Stimulated activated memory B cell treated with anti-CD40 and anti-IgM and Interleukin-4, amounts not matched to agents 10 μg/mL and 1 μg/mL and 100 μg/mL, for 72 hours (primary cell): ENCODE data around the gene KCP.

Experiments used
- ATAC-seq: fragments of 150-1000 bp; cut with Tn5 transposase; 2 replicates; pipeline ENCODE4 v1.10.0; 2021
- H3K27ac Mint-ChIP-seq: one replicate; pipeline ENCODE4 v1.8.0; 2022; ENCODE audit warnings: mild to moderate bottlenecking, mixed read lengths
- H3K27me3 Mint-ChIP-seq: one replicate; pipeline ENCODE4 v1.8.0; 2022; ENCODE audit warnings: mixed read lengths
- H3K36me3 Mint-ChIP-seq: one replicate; pipeline ENCODE4 v1.8.0; 2022; ENCODE audit warnings: mixed read lengths
- H3K4me1 Mint-ChIP-seq: one replicate; pipeline ENCODE4 v1.8.0; 2022; ENCODE audit warnings: mixed read lengths
- H3K4me3 Mint-ChIP-seq: one replicate; pipeline ENCODE4 v1.8.0; 2022; ENCODE audit warnings: mild to moderate bottlenecking, moderate library complexity, mixed read lengths
- H3K9me3 Mint-ChIP-seq: one replicate; pipeline ENCODE4 v1.8.0; 2022; ENCODE audit warnings: mixed read lengths

Gene KCP

DNA sequence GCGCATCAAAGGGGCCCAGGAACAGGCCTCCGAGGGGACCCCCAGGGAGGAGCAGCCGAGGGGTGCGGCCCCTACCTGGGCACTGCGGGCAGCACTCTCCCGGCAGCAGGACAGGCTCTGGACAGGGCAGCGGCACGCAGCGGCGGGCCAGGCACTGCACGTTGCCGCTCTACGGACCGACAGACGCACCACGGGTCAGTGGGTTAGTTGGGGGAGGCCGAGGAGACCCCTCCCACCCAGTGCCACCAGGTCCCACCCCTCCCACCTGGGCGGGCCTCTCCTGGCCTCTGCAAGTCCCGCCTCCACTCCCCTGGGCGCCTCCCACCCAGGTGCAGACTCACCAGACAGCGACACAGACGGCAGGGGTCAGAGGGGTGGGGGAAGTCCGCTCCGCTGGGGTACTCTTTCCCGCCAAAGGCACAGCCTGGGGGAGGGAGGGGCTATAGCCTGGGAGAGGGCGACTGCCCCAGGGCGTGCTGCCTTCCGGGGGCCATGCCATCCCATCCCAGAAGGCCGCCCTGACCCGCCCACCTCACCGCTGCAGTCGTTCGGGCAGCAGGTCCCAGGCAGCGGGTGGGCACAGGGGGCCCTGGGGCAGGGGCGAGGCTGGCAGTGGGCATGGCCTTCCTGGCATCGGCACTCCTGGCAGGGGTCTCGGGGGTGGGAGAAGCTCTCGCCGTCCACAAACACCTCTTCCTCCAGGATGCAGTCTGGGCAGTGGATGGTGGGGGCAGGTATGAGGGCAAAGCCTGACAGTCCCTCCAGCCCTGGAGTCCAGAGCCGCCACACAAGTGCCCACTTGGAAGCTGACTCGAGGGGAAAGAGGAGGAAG is 19.2 kb downstream of the KCP start:
- Mint-ChIP-seq H3K9me3 (no peaks in the 10 kb centered on the region), H3K27me3 (peaks cover 9% of the 10 kb centered on the region), H3K27ac (no peak overlapping the region), H3K36me3 (no peaks in the 10 kb centered on the region), H3K4me3 (no peak overlapping the region), H3K4me1 (no peaks in the 10 kb centered on the region)
- peak; percentile 47 for ATAC-seq

DNA sequence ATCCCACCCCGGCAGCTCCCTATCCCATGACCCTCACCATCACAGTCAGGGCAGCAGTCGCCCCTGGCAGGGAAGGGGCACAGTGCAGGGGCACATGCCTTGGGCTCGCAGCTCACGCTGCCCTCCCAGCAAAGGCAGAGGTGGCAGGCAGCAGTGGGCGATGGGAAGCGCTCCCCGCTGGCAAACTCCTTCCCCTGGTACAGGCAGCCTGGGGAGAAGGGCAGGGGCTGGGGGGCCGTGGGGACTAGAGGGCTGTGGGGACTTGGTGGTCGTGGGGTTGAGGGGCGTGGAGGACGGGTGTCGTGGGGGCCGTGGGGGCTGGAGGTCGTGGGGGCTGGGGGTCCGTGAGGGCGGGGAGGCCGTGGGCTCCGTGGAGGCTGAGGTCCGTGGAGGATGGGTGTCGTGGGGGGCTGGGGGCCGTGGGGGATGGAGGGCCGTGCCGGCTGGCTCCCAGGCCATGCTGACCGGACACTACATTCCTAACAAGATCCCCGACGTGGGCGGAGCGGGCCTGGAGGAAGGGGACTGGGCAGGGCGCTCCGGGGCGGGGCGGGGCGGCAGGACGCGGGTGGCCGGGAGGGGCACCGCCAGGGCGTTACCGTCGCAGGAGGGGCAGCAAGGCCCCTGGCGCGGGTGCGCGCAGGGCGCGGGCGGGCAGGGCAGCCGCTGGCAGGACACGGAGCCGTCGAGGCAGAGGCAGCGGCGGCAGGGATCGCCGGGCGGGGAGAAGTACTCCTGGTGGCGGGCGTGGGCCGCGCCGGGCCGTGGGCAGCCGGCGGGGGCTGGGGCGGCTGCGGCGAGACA is 20.0 kb downstream of the KCP start:
- Mint-ChIP-seq H3K27ac (no peak overlapping the region), H3K36me3 (no peaks in the 10 kb centered on the region), H3K4me3 (peak overlapping the region; percentile 49), H3K4me1 (no peaks in the 10 kb centered on the region), H3K9me3 (no peaks in the 10 kb centered on the region), H3K27me3 (peaks cover 16% of the 10 kb centered on the region)
- peak; percentile 28 for ATAC-seq

DNA sequence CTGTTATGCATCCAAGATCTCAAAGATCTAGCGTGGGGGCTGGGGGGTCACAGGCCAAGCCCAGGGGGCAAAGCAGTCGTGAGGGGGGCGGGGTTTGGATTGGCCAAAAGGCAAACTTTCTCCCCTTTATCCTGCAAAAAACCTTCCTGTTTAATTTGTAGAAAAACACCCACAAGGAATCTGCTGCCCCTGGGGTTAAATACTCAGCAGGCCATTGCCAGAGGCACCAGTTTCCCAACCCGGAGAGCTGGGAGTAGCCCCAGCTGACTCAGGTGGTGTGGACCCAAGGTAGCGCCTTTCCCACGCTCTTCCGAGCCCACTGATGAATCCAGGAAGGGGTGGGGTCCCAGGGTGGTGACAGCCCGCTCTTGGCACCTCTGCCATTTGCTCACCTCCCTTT is 21.4 kb downstream of the KCP start:
- Mint-ChIP-seq H3K36me3 (no peaks in the 10 kb centered on the region), H3K9me3 (no peaks in the 10 kb centered on the region), H3K4me1 (peaks cover 4% of the 10 kb centered on the region), H3K4me3 (no peak overlapping the region), H3K27ac (no peak overlapping the region), H3K27me3 (peaks cover 22% of the 10 kb centered on the region)
- ATAC-seq: no peak

DNA sequence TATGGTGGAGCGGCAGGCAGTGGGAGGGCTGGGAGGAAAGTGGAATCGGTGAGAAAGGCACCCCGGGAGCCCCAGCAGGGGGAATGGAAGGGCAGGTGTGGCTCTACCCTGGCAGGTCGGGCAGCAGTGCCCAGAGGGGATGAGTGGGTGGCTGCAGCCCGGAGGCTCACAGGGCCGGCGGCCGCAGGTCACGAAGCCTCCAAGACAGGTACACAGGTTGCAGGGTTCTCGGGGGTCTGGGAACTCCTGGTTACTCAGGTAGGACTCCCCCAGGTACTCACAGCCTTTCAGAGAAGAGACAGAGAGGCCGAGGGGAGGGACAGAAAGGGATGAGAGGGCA is 21.8 kb downstream of the KCP start:
- no peaks in the 10 kb centered on the region for H3K36me3 Mint-ChIP-seq
- H3K27me3 Mint-ChIP-seq: peaks cover 22% of the 10 kb centered on the region
- ATAC-seq: no peak
- H3K9me3 Mint-ChIP-seq: no peaks in the 10 kb centered on the region
- no peak overlapping the region for H3K27ac Mint-ChIP-seq
- H3K4me1 Mint-ChIP-seq: peaks cover 6% of the 10 kb centered on the region
- no peak overlapping the region for H3K4me3 Mint-ChIP-seq

DNA sequence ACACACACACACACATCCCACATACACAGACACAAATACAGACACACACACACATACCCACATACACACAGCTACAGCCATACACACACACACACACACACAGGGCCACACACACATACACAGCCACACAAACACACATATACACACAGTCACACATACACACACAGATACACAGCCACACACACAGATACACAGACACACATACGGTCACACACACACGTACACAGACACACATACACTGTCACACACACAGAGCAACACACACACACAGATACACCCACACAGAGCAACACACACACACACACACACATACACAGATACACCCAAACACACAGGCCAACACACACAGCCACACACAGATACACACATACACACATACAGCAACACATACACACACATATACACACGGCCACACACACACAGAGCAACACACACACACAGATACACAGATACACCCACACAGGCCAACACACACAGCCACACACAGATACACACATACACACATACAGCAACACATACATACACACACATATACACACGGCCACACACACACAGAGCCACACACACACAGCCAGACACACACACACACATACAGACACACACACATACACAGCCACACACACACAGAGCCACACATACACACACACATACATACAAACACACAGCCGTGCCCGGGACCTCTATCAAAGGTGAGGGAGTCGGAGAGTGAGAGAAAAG is 22.3 kb downstream of the KCP start:
- no peak overlapping the region for H3K4me3 Mint-ChIP-seq
- H3K36me3 Mint-ChIP-seq: no peaks in the 10 kb centered on the region
- H3K27ac Mint-ChIP-seq: no peak overlapping the region
- no peaks in the 10 kb centered on the region for H3K9me3 Mint-ChIP-seq
- H3K4me1 Mint-ChIP-seq: peaks cover 11% of the 10 kb centered on the region
- no peak for ATAC-seq
- H3K27me3 Mint-ChIP-seq: peaks cover 22% of the 10 kb centered on the region

DNA sequence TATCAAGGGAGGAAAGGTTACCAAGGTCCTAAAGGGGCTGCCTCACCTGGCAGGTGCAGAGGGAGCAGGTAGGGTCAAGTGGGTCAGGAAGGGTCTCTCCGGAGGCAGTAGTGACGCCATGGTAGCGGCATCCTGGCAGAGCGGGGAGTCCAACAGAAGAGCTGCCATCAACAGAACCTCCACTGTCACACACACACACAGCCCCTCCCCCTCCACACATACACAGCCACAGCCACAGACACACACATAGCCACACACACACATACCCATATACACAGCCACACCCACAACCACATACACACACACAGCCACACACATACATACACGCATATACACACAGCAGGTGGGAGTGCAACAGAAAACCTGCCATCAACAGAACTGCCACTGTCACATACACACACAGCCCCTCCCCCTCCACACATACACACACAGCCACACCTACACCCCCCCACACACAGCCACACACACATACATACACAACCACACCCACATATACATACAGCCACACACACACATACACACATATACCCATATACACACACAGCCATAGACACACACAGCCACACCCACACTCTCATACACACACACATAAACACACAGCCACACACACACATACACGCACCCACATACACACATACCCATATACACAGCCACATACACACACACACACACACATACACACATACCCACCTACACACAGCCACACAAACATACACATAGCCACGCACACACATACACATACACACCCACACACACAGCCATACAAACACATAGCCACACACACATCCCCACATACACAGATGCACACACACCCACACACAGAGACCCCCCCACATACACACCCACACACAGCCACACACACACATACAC is 23.1 kb downstream of the KCP start:
- H3K4me1 Mint-ChIP-seq: peaks cover 11% of the 10 kb centered on the region
- no peak overlapping the region for H3K27ac Mint-ChIP-seq
- no peak for ATAC-seq
- H3K27me3 Mint-ChIP-seq: peaks cover 22% of the 10 kb centered on the region
- H3K4me3 Mint-ChIP-seq: no peak overlapping the region
- no peaks in the 10 kb centered on the region for H3K9me3 Mint-ChIP-seq
- no peaks in the 10 kb centered on the region for H3K36me3 Mint-ChIP-seq

DNA sequence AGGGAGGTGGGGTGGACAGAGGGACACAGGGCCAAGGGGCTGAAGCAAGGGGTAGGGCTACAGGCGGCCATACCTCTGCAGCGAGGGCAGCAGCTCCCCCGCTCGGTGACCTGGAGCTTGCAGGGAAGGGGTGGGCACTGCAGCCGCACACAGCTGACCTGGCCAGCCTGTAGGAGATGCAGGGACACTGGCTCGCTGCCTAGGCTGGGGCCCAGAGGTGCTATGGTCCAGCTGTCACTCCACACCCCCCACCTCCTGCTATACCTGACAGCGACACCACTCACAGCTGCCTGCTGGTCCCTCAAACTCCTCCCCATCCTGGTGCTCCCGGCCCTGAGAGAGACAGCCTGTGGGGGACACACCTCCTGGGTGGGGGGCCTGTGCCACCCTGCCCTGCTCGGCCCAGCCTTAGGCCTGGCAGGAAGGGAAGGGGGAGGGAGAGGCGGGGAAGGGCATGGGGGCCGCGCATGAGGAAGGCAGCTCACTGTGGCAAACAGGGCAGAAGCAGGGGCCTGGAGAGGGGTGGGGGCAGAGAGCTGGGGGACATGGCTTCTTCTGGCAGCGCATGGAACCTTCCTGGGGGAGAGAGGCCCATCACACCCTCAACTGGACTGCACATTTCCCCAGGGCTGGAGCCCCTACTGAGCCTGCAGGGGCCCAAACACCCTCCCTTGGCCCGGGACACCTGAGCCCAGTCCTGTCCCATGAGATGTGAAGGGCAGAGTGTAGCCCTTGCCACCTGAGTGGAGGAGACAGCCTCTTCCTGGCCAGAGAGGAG is 23.9 kb downstream of the KCP start:
- Mint-ChIP-seq H3K4me3 (no peak overlapping the region), H3K4me1 (peaks cover 11% of the 10 kb centered on the region), H3K36me3 (no peaks in the 10 kb centered on the region), H3K9me3 (no peaks in the 10 kb centered on the region), H3K27ac (no peak overlapping the region), H3K27me3 (peaks cover 22% of the 10 kb centered on the region)
- no peak for ATAC-seq

DNA sequence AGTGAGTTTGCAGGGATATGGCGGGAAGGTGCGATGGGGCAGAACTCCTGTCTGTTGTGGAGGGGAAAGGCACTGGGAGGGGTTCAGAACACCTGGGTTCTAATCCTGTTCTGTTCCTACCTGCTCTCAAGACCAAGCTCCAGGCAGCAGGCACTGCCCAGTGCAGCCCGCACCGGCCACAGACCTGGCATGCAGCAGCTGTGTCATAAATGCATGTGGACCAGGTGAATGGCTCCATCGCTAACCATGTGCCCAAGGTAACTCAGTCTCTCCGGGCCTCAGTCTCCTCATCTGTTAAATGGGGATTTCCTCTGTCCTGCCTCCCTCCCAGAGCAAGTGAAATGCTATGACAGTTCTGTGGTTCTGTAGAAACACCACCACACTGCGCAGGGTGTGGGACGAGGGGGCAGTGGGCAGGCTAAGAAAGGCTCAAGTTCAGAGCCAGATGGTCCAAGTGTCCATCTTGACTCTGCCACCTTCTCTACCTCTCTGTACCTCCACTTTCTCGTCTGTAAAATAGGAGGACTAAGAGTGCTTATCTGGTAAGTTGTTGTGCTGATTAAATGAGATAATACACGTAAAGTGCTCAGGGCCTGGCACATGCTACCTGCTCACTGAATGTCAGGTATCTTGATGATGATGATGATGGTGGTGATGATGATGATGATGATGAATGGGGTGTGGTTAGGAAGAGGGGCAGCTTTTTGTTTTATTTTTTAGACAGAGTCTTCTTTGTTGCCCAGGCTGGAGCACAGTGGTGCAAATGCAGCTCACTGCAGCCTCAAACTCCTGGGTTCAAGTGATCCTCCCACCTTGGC is 24.9 kb downstream of the KCP start:
- H3K27me3 Mint-ChIP-seq: peaks cover 22% of the 10 kb centered on the region
- peaks cover 11% of the 10 kb centered on the region for H3K4me1 Mint-ChIP-seq
- no peaks in the 10 kb centered on the region for H3K36me3 Mint-ChIP-seq

DNA sequence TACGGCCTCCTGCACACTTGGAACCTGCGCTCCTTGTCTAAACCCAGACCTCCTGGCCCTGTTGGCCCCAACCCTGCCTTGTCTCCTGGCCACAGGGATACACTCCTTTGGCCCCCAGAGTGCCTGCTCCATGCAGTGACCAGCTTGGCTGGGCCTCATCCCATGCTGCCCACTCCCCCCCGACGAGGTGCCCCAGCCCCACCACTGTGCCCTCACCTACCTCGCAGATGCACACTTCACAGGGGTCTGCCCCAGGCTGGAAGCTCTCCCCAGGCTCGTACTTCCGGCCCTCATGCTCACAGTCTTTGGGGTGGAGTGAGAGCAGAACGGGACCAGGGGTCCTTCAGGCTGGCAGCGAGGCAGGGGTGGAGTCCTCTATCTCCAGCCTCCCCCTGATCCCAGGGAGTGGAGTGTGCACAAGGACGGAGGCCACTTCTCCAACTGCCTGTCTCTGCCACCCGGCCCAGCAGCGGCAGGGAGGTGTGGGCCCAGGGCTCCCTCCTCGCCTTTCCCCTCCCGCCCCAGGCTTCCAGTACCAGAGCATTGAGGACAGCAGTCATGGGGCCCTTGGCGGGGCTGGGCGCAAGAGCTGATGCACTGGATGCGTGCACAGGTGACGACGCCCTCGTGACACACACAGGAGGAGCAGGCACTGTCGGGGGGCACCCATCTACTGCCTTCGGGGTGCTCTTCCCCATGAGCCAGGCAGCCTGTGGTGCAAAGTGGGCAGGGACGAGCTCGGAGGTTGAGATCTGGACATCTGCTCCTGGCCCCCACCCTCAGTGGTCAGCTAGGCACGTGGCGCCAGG is 25.7 kb downstream of the KCP start:
- Mint-ChIP-seq H3K36me3 (no peaks in the 10 kb centered on the region), H3K4me1 (peaks cover 11% of the 10 kb centered on the region), H3K9me3 (no peaks in the 10 kb centered on the region), H3K27ac (peak overlapping the region; percentile 78), H3K4me3 (peak overlapping the region; percentile 78), H3K27me3 (peaks cover 16% of the 10 kb centered on the region)
- ATAC-seq: no peak

More for the DNA sequence above, 24.9 kb downstream of the KCP start:
- ATAC-seq: no peak
- Mint-ChIP-seq H3K27ac (no peak overlapping the region), H3K9me3 (no peaks in the 10 kb centered on the region), H3K4me3 (no peak overlapping the region)

DNA sequence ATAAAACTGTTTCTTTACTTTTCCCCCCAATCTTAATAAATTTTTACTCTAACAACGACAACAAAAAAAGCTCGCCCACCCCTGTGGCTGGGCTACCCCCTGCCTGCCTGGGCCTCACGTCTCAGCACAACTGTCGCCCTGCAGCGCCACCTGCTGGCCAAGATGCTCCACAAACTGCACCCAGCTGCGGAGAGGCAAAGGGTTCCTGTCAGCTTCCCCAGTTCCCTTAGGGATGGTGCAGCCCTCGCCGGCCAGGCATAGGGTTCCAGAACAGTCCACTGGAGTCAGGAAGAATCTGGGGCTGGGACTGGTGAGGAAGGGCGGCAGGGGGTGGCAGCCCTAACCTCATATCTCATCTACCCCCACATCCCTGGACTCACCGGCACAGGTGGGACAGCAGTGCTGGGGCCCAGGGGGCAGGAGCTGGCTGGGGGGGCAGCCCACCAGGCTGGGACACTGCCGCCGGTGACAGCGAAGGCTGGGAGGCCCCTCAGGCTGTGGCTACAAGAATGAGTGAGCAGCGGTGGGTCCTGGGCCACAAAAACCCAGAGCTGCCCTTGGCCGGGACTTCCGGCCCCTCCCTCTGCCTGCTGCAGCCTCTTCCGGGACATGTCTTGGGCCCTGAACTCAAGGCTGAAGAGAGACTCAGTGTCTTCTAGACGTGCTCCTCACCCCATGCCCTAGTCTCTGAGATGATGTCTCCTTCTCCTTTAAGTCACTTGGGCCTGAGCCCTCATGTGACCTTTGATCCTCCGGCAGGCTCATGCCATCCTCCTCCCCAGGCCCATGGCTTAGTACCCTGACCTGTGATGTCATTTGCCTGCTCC is 26.7 kb downstream of the KCP start:
- H3K4me1 Mint-ChIP-seq: peaks cover 11% of the 10 kb centered on the region
- H3K9me3 Mint-ChIP-seq: no peaks in the 10 kb centered on the region
- H3K27ac Mint-ChIP-seq: peak overlapping the region; percentile 78
- peak overlapping the region; percentile 78 for H3K4me3 Mint-ChIP-seq
- H3K27me3 Mint-ChIP-seq: peaks cover 13% of the 10 kb centered on the region
- peaks cover 4% of the 10 kb centered on the region for H3K36me3 Mint-ChIP-seq
- peak; percentile 86 for ATAC-seq

DNA sequence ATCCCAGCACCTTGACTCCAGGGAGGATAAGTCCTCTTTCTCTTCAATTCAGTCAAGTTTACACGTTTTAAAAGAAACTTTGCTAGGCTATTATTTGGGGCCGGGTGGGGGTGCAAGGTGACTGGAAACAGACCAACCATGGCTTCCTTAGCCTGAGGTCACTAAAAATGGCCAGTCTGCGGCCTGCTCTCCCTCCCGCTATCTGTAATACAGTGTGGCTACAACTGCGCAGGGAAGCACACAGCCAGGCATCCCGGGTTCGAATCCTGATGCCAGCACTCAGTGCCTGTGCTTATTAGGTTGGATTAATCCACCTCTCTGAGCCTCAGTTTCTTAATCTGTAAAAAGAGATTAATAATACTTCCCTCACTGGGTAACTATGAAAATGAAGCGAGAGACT is 28.4 kb downstream of the KCP start:
- Mint-ChIP-seq H3K9me3 (no peaks in the 10 kb centered on the region), H3K27ac (no peak overlapping the region), H3K27me3 (peaks cover 13% of the 10 kb centered on the region), H3K36me3 (peaks cover 4% of the 10 kb centered on the region), H3K4me1 (peaks cover 11% of the 10 kb centered on the region), H3K4me3 (no peak overlapping the region)
- no peak for ATAC-seq

DNA sequence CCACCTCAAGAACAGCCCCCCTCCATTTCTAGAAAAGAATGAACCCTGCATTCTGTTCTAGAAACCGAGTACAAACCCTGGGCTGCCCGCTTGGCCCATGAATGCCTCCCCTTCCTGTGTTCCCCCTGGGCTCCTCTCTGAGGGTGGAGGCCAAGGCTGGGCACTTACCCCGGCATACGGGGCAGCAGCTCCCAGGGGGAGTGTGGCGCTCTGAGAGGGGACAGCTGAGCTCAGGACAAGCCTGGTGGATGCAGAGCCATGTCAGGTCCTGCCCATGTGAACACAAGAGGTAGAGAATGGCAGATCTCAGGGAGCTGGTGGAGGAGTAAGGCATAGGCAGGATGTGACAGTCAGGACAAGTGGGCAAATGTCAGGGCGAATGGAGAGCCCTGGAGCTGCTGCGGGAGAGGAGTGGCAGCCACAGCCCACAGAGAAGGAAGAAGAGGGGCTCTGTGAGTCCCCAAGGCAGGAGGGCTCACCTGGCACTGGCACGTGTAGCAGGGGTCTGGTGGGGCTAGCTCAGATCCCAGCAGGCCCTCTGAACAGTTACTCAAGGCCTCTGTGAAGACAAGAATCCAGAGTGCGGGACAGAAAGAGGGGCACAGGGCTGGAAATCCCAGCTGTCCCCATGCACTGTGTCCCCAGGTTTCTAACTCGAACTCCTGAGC is 28.9 kb downstream of the KCP start:
- H3K36me3 Mint-ChIP-seq: peaks cover 4% of the 10 kb centered on the region
- no peak for ATAC-seq
- no peaks in the 10 kb centered on the region for H3K9me3 Mint-ChIP-seq
- peaks cover 13% of the 10 kb centered on the region for H3K27me3 Mint-ChIP-seq
- H3K4me3 Mint-ChIP-seq: no peak overlapping the region
- peaks cover 11% of the 10 kb centered on the region for H3K4me1 Mint-ChIP-seq
- no peak overlapping the region for H3K27ac Mint-ChIP-seq
